HUES6 (cell line): ENCODE measurements around the gene EPB41L4A.
"Not testable (repeated sequence)": the region's sequence is repeated elsewhere in the genome, so short reads cannot be mapped to it uniquely, and the experiment has no call there.

Experiments used
- H3K27ac ChIP-seq: 2 replicates; pipeline ENCODE4 v1.7.0; 2013; ENCODE audit warnings: low read depth, mild to moderate bottlenecking, low read length, inconsistent platforms
- H3K27me3 ChIP-seq: 2 replicates; pipeline ENCODE4 v1.6.1; 2013; ENCODE audit warnings: low read length; ENCODE audit not compliant: control insufficient read depth, insufficient read depth
- H3K36me3 ChIP-seq: 2 replicates; pipeline ENCODE4 v1.6.1; 2013; ENCODE audit warnings: low read length; ENCODE audit not compliant: control insufficient read depth, insufficient read depth
- H3K4me1 ChIP-seq: 2 replicates; pipeline ENCODE4 v1.6.1; 2013; ENCODE audit warnings: low read length; ENCODE audit not compliant: control insufficient read depth, insufficient read depth
- H3K4me3 ChIP-seq: 2 replicates; pipeline ENCODE4 v1.5.1; 2013; ENCODE audit warnings: low read depth, low read length
- H3K9ac ChIP-seq: one replicate; pipeline ENCODE4 v1.6.1; 2013; ENCODE audit warnings: mild to moderate bottlenecking, low read length
- H3K9me3 ChIP-seq: 2 replicates; pipeline ENCODE4 v1.6.1; 2013; ENCODE audit warnings: low read depth, low read length; ENCODE audit not compliant: control insufficient read depth, insufficient read depth

The EPB41L4A gene

GRCh38 chr5:112397690-112398089 is 21.4 kb downstream of the EPB41L4A start:
- Histone ChIP-seq H3K9me3 (no peaks in the 10 kb centered on the region), H3K27me3 (no peaks in the 10 kb centered on the region), H3K4me1 (no peaks in the 10 kb centered on the region), H3K36me3 (no peaks in the 10 kb centered on the region), H3K27ac (no peak overlapping the region), H3K4me3 (no peak overlapping the region), H3K9ac (no peak overlapping the region)

GRCh38 chr5:112396430-112396829 is 22.6 kb downstream of the EPB41L4A start:
- H3K36me3 ChIP-seq: no peaks in the 10 kb centered on the region

GRCh38 chr5:112395299-112395698 is 23.8 kb downstream of the EPB41L4A start:
- not testable (repeated sequence) for H3K36me3 ChIP-seq, H3K9ac ChIP-seq, H3K27ac ChIP-seq, H3K4me3 ChIP-seq, H3K9me3 ChIP-seq, H3K4me1 ChIP-seq, H3K27me3 ChIP-seq

More at GRCh38 chr5:112396430-112396829, 22.6 kb downstream of the EPB41L4A start:
- no peak overlapping the region for H3K4me3 ChIP-seq
- H3K27me3 ChIP-seq: no peaks in the 10 kb centered on the region
- no peaks in the 10 kb centered on the region for H3K4me1 ChIP-seq
- no peaks in the 10 kb centered on the region for H3K9me3 ChIP-seq
- H3K27ac ChIP-seq: no peak overlapping the region
- H3K9ac ChIP-seq: no peak overlapping the region

- Histone ChIP-seq H3K9me3 (no peaks in the 10 kb centered on the region), H3K27me3 (no peaks in the 10 kb centered on the region), H3K4me3 (no peak overlapping the region), H3K36me3 (no peaks in the 10 kb centered on the region), H3K9ac (no peak overlapping the region), H3K27ac (no peak overlapping the region), H3K4me1 (peaks cover 11% of the 10 kb centered on the region)
Observed at GRCh38 chr5:112390327-112390726, 28.8 kb downstream of the EPB41L4A start.

DNA sequence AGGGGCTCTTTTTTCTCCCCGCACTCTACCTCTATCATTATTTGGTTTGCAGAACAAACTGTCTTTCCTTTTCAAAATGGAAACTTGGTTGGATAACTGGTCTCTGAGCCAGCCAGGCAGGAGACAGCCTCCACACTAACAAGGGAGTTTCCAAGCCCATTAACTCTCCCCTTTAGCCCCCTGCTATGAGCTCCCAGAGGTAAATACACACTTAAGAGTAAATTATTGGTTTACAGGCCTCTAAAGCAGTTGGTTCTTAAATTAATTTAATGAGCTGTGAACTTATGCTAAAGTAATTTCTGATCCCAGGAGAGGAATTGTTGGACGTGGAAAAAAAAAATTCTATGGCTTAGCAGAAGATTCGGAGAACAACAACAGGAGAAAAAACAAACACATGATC is 30.3 kb downstream of the EPB41L4A start:
- no peak overlapping the region for H3K27ac ChIP-seq
- peaks cover 11% of the 10 kb centered on the region for H3K4me1 ChIP-seq
- no peak overlapping the region for H3K9ac ChIP-seq
- no peaks in the 10 kb centered on the region for H3K36me3 ChIP-seq
- no peaks in the 10 kb centered on the region for H3K9me3 ChIP-seq
- no peak overlapping the region for H3K4me3 ChIP-seq
- H3K27me3 ChIP-seq: no peaks in the 10 kb centered on the region

GRCh38 chr5:112388074-112388473 is 31.0 kb downstream of the EPB41L4A start:
- Histone ChIP-seq H3K36me3 (no peaks in the 10 kb centered on the region), H3K4me3 (no peak overlapping the region), H3K9me3 (no peaks in the 10 kb centered on the region), H3K9ac (no peak overlapping the region), H3K4me1 (peaks cover 11% of the 10 kb centered on the region), H3K27me3 (no peaks in the 10 kb centered on the region), H3K27ac (no peak overlapping the region)

GRCh38 chr5:112386766-112387165 is 32.3 kb downstream of the EPB41L4A start:
- Histone ChIP-seq H3K9me3 (no peaks in the 10 kb centered on the region), H3K27me3 (no peaks in the 10 kb centered on the region)

GRCh38 chr5:112385969-112386368 is 33.1 kb downstream of the EPB41L4A start:
- H3K4me3 ChIP-seq: no peak overlapping the region
- no peaks in the 10 kb centered on the region for H3K27me3 ChIP-seq
- no peak overlapping the region for H3K27ac ChIP-seq
- peaks cover 11% of the 10 kb centered on the region for H3K4me1 ChIP-seq
- no peaks in the 10 kb centered on the region for H3K9me3 ChIP-seq
- no peak overlapping the region for H3K9ac ChIP-seq
- H3K36me3 ChIP-seq: no peaks in the 10 kb centered on the region

More at GRCh38 chr5:112386766-112387165, 32.3 kb downstream of the EPB41L4A start:
- H3K27ac ChIP-seq: no peak overlapping the region
- H3K4me1 ChIP-seq: peaks cover 11% of the 10 kb centered on the region
- no peak overlapping the region for H3K4me3 ChIP-seq
- H3K36me3 ChIP-seq: no peaks in the 10 kb centered on the region
- H3K9ac ChIP-seq: no peak overlapping the region

DNA sequence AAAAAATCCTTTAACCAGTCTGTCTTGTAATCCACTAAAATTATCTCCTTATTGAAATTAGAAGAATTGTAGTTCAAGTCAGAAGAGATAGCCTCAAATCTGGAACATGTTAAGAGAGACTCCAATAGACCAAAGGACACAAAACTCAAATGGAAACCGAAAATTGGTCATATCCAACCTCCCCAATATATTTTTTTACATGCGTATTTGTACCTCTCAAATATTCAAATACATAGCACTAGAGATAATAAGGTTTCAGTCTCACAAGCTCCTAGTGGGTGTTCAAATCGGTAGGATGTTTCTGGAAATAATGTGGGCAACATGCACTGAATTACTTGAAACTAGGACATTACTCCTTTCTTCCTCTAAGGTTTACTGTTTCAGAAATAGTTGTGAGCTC is 33.5 kb downstream of the EPB41L4A start:
- Histone ChIP-seq H3K27me3 (no peaks in the 10 kb centered on the region), H3K9me3 (no peaks in the 10 kb centered on the region), H3K9ac (no peak overlapping the region), H3K4me3 (no peak overlapping the region), H3K36me3 (no peaks in the 10 kb centered on the region), H3K4me1 (peaks cover 11% of the 10 kb centered on the region), H3K27ac (no peak overlapping the region)

GRCh38 chr5:112384523-112384922 is 34.6 kb downstream of the EPB41L4A start:
- Histone ChIP-seq H3K4me3 (no peak overlapping the region), H3K9ac (no peak overlapping the region), H3K36me3 (no peaks in the 10 kb centered on the region), H3K27me3 (no peaks in the 10 kb centered on the region), H3K4me1 (peaks cover 5% of the 10 kb centered on the region), H3K9me3 (no peaks in the 10 kb centered on the region), H3K27ac (no peak overlapping the region)

DNA sequence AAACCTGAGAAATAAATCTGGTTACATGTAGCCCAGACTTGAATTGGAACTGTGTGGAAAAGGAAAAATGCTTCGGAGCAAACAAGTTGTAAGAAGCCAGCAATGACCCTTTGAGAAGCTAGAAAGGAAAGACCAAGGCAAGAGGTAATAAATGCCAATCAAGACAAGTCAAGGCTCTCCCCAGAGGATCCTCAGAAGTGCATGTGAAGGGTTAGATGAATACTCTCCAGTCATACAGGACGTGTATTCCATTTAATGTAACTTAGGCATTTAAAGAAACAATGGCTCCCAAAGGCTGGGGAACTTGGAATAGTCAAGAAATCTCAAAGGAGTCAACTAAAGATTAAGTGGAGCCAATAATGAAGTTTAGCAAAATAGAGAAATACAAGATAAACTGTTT is 36.2 kb downstream of the EPB41L4A start:
- Histone ChIP-seq H3K9ac (no peak overlapping the region), H3K9me3 (no peaks in the 10 kb centered on the region), H3K27ac (no peak overlapping the region), H3K4me3 (no peak overlapping the region), H3K4me1 (no peaks in the 10 kb centered on the region), H3K27me3 (no peaks in the 10 kb centered on the region), H3K36me3 (no peaks in the 10 kb centered on the region)

- Histone ChIP-seq H3K27ac (no peak overlapping the region), H3K9me3 (no peaks in the 10 kb centered on the region), H3K4me1 (no peaks in the 10 kb centered on the region), H3K9ac (no peak overlapping the region), H3K27me3 (no peaks in the 10 kb centered on the region), H3K36me3 (no peaks in the 10 kb centered on the region), H3K4me3 (no peak overlapping the region)
Observed at GRCh38 chr5:112381521-112381920, 37.6 kb downstream of the EPB41L4A start.
